ENCODE results near the gene DHX32.
"Not testable (repeated sequence)": the region's sequence is repeated elsewhere in the genome, so short reads cannot be mapped to it uniquely, and the experiment has no call there.

DNA sequence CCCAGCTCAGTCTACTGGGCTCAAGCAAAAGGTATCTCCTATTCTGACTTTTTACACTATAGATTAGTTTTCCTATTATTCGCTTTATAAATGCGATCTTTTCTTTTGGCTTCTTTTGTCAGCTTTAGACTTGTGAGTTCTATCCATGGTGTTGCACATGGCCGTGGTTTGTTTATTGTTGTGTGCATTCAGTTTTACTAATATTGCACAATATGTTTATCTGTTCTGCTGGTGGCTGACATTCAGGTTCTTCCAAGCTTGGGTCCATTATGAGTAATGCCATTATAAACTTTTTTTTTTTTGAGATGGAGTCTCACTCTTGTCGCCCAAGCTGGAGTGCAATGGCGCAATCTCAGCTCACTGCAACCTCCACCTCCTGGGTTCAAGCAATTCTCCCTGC is 46.2 kb upstream of the DHX32 start:
- TF ChIP-seq, protein P1, sequence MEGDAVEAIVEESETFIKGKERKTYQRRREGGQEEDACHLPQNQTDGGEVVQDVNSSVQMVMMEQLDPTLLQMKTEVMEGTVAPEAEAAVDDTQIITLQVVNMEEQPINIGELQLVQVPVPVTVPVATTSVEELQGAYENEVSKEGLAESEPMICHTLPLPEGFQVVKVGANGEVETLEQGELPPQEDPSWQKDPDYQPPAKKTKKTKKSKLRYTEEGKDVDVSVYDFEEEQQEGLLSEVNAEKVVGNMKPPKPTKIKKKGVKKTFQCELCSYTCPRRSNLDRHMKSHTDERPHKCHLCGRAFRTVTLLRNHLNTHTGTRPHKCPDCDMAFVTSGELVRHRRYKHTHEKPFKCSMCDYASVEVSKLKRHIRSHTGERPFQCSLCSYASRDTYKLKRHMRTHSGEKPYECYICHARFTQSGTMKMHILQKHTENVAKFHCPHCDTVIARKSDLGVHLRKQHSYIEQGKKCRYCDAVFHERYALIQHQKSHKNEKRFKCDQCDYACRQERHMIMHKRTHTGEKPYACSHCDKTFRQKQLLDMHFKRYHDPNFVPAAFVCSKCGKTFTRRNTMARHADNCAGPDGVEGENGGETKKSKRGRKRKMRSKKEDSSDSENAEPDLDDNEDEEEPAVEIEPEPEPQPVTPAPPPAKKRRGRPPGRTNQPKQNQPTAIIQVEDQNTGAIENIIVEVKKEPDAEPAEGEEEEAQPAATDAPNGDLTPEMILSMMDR (IDR thresholded peaks at IDR 0.05 in 4 of 5, conservative IDR thresholded peaks at IDR 0.05 in 1 of 5), result not testable (repeated sequence)
- not testable (repeated sequence) for TF ChIP-seq POLR2A (IDR thresholded peaks at IDR 0.05)

All from gastrocnemius medialis (tissue), 4 donors.